HG02798 (cell line): ENCODE data around the gene C6orf62.
"Not testable (repeated sequence)": the region's sequence is repeated elsewhere in the genome, so short reads cannot be mapped to it uniquely, and the experiment has no call there.

Source experiments
- ATAC-seq: cut with Tn5 transposase; IDR thresholded peaks from one replicate; pipeline ENCODE4 v1.9.1; 2021; ENCODE audit warnings: mild to moderate bottlenecking; ENCODE audit not compliant: unreplicated experiment, poor library complexity

C6orf62 gene

GRCh38 chr6:24719125-24719971, at the start of gene C6orf62:
Gene C6orf62 (minus strand): TSS chr6:24719154. CDS start chr6:24718668, 486 bp downstream.
- ATAC-seq, result peak; percentile 10

- no peak for ATAC-seq
Measured at GRCh38 chr6:24768361-24768760, 49.4 kb upstream of the C6orf62 start.

GRCh38 chr6:24766680-24767462, 47.9 kb upstream of the C6orf62 start:
- peak; percentile 53 for ATAC-seq

- ATAC-seq, result not testable (repeated sequence)
Measured at GRCh38 chr6:24765968-24766367, 47.0 kb upstream of the C6orf62 start.

GRCh38 chr6:24764833-24765828, 46.2 kb upstream of the C6orf62 start:
- ATAC-seq, result not testable (repeated sequence)

GRCh38 chr6:24763578-24763977, 44.6 kb upstream of the C6orf62 start:
- ATAC-seq, result no peak

GRCh38 chr6:24761851-24762250, 42.9 kb upstream of the C6orf62 start:
- ATAC-seq, result no peak

- no peak for ATAC-seq
Measured at GRCh38 chr6:24761193-24761835, 42.4 kb upstream of the C6orf62 start.

- no peak for ATAC-seq
Measured at GRCh38 chr6:24760210-24760609, 41.3 kb upstream of the C6orf62 start.

GRCh38 chr6:24759718-24760117, 40.8 kb upstream of the C6orf62 start:
- no peak for ATAC-seq

GRCh38 chr6:24757611-24758010, 38.7 kb upstream of the C6orf62 start:
- no peak for ATAC-seq

- ATAC-seq, result no peak
Measured at GRCh38 chr6:24755279-24755678, 36.3 kb upstream of the C6orf62 start.

- ATAC-seq, result not testable (repeated sequence)
Measured at GRCh38 chr6:24754378-24754777, 35.4 kb upstream of the C6orf62 start.

- ATAC-seq, result no peak
Measured at GRCh38 chr6:24753545-24753944, 34.6 kb upstream of the C6orf62 start.

GRCh38 chr6:24752917-24753492, 34.1 kb upstream of the C6orf62 start:
- no peak for ATAC-seq

GRCh38 chr6:24752503-24752902, 33.5 kb upstream of the C6orf62 start:
- no peak for ATAC-seq

- ATAC-seq, result not testable (repeated sequence)
Measured at GRCh38 chr6:24750878-24751277, 31.9 kb upstream of the C6orf62 start.

- ATAC-seq, result no peak
Measured at GRCh38 chr6:24749297-24749696, 30.3 kb upstream of the C6orf62 start.

GRCh38 chr6:24744911-24745310, 26.0 kb upstream of the C6orf62 start:
- no peak for ATAC-seq
